K562 (cell line): Measurements from ENCODE around the gene PPP1R14C. TPM values are rescaled to one million over a fixed set of nuclear protein-coding genes. Genes with fewer than 3 reads are reported as not detected.

Experiments used
- ATAC-seq: fragments of 200-7000 bp; cut with Tn5 transposase; 3 replicates; pipeline ENCODE4 v1.9.1; 2020; ENCODE audit warnings: moderate library complexity
- BruUV-seq: library from RNA; stranded (reverse); fragments of 400-500 nt; replicated peaks from 2 replicates; lab custom pipeline; 2021; lab: Mats Ljungman, UMichigan
- CTCF ChIA-PET: fragments of 300-600 bp; formaldehyde crosslinking; extraction: SDS; loops from one replicate; lab custom pipeline; 2021; ENCODE audit warnings: low intra/inter-chr PET ratio; lab: Yijun Ruan, JAX
- POLR2A ChIA-PET: fragments of 300-600, 350-650 bp; sonication (Branson Sonifier 250); formaldehyde crosslinking; extraction: SDS; loops from one replicate; lab custom pipeline; 2021; ENCODE audit warnings: antibody characterized with exemption, inconsistent platforms; lab: Yijun Ruan, JAX
- DNase-seq, 4 experiments: peaks; one replicate each; pipeline versions ENCODE4 v3.0.0 to v3.0.0-alpha.2; 2011 to 2018; ENCODE audit warnings: low spot score in 3 of 4, mixed read lengths in 3 of 4; ENCODE audit errors: extremely low read depth in 1 of 4
- FAIRE-seq: peaks from 2 replicates; lab custom pipeline; 2011; peaks lifted over from hg19 to GRCh38; lab: Jason Lieb, UNC
- H2AFZ ChIP-seq: 2 replicates; pipeline ENCODE4 v1.6.0; 2011; ENCODE audit warnings: low read depth, low read length, control low read depth, inconsistent platforms
- H3K27ac ChIP-seq: fragments of 200-600 bp; 3 replicates; pipeline ENCODE4 v1.8.0; 2011; ENCODE audit warnings: low read depth, mild to moderate bottlenecking, control low read depth, inconsistent platforms, low read length, moderate library complexity, mixed read lengths; ENCODE audit errors: extremely low read depth
- H3K27me3 ChIP-seq, 2 experiments: fragments of 300-600 bp in 1 of 2; 2 replicates in 1 of 2; 3 replicates in 1 of 2; pipeline versions ENCODE4 v1.6.0 to v1.8.0; 2011; ENCODE audit warnings: inconsistent platforms in 2 of 2, low read length in 2 of 2, mild to moderate bottlenecking in 1 of 2, mixed read lengths in 1 of 2, moderate library complexity in 1 of 2; ENCODE audit not compliant: control insufficient read depth in 2 of 2, insufficient read depth in 2 of 2
- H3K36me3 ChIP-seq: fragments of 300-600 bp; 3 replicates; pipeline ENCODE4 v1.8.0; 2011; ENCODE audit warnings: mild to moderate bottlenecking, low read length, inconsistent platforms; ENCODE audit not compliant: control insufficient read depth, insufficient read depth
- H3K4me1 ChIP-seq, 2 experiments: fragments of 200-600 bp in 1 of 2; replicated peaks in 1 of 2; 2 replicates in 1 of 2; 3 replicates in 1 of 2; pipeline versions ENCODE4 v1.5.1 to v1.8.0; 2011; ENCODE audit warnings: inconsistent platforms in 2 of 2, low read length in 2 of 2, mild to moderate bottlenecking in 1 of 2, mixed read lengths in 1 of 2, moderate library complexity in 1 of 2; ENCODE audit not compliant: control insufficient read depth in 2 of 2, insufficient read depth in 2 of 2
- H3K4me2 ChIP-seq: 2 replicates; pipeline ENCODE4 v1.6.1; 2011; ENCODE audit warnings: low read length, control low read depth, inconsistent platforms, mixed read lengths; ENCODE audit not compliant: insufficient read depth
- H3K4me3 ChIP-seq: fragments of 200-600 bp; sonication (generic), shearing (Covaris generic); 2 replicates; pipeline ENCODE4 v1.5.1; 2016; ENCODE audit warnings: control low read depth, inconsistent platforms
- H3K79me2 ChIP-seq: fragments of 200-600 bp; 3 replicates; pipeline ENCODE4 v1.8.0; 2011; ENCODE audit warnings: low read length, inconsistent platforms; ENCODE audit not compliant: control insufficient read depth, insufficient read depth
- H3K9ac ChIP-seq, 2 experiments: 2 replicates each; pipeline versions ENCODE4 v1.6.0 to v1.6.1; 2011; ENCODE audit warnings: low read depth in 2 of 2, low read length in 2 of 2, control low read depth in 1 of 2, inconsistent platforms in 1 of 2, mild to moderate bottlenecking in 1 of 2, mixed read lengths in 1 of 2; ENCODE audit not compliant: insufficient read depth in 1 of 2
- H3K9me1 ChIP-seq: one replicate; pipeline ENCODE4 v1.6.0; 2011; ENCODE audit warnings: inconsistent platforms, mild to moderate bottlenecking, low read length, moderate library complexity; ENCODE audit not compliant: control insufficient read depth, insufficient read depth
- H3K9me3 ChIP-seq: replicated peaks from 2 replicates; pipeline ENCODE4 v1.5.1; 2011; ENCODE audit warnings: low read depth, low read length, inconsistent platforms; ENCODE audit not compliant: control insufficient read depth, insufficient read depth
- H4K20me1 ChIP-seq: replicated peaks from 2 replicates; pipeline ENCODE4 v1.6.1; 2011; ENCODE audit warnings: low read length, inconsistent platforms, mixed read lengths; ENCODE audit not compliant: control insufficient read depth, insufficient read depth
- ARID3B ChIP-seq: fragments of 250-450 bp; sonication (Bioruptor Pico); IDR thresholded peaks from 2 replicates; pipeline ENCODE4 v1.4.0; 2020; ENCODE audit warnings: borderline replicate concordance
- CREB5 ChIP-seq: fragments of 250-450 bp; sonication (Bioruptor Pico); IDR thresholded peaks from 2 replicates; pipeline ENCODE4 v1.5.0; 2020; ENCODE audit warnings: mild to moderate bottlenecking
- DLX4 ChIP-seq: fragments of 250-450 bp; sonication (Bioruptor Pico); IDR thresholded peaks from 2 replicates; pipeline ENCODE4 v1.6.1; 2021; ENCODE audit warnings: mild to moderate bottlenecking
- EHMT2 ChIP-seq: fragments of 450-650 bp; IDR thresholded peaks from 2 replicates; pipeline ENCODE4 v1.6.1; 2018; ENCODE audit warnings: antibody characterized with exemption
- FOXO4 ChIP-seq: fragments of 450-650 bp; formaldehyde crosslinking; IDR thresholded peaks from 2 replicates; pipeline ENCODE4 v1.4.0; 2020; ENCODE audit warnings: mild to moderate bottlenecking, moderate library complexity
- HIVEP1 ChIP-seq: fragments of 250-450 bp; sonication (Bioruptor Pico); IDR thresholded peaks from 2 replicates; pipeline ENCODE4 v1.4.0; 2020; ENCODE audit warnings: mild to moderate bottlenecking
- KAT8 ChIP-seq: fragments of 450-650 bp; IDR thresholded peaks from 2 replicates; pipeline ENCODE4 v1.6.1; 2016; ENCODE audit warnings: low read depth, mild to moderate bottlenecking
- PRPF4 ChIP-seq: fragments of 200-400 bp; formaldehyde crosslinking; IDR thresholded peaks from one replicate; pipeline ENCODE4 v1.6.1; 2017; ENCODE audit warnings: low read length, low read depth, mild to moderate bottlenecking; ENCODE audit not compliant: insufficient read depth, poor library complexity, severe bottlenecking
- TAF15 ChIP-seq: fragments of 200-400 bp; formaldehyde crosslinking; IDR thresholded peaks from 2 replicates; pipeline ENCODE4 v1.6.1; 2017; ENCODE audit warnings: mild to moderate bottlenecking, low read depth, low read length, moderate library complexity
- THAP7 ChIP-seq: fragments of 250-450 bp; sonication (Bioruptor Pico); IDR thresholded peaks from 2 replicates; pipeline ENCODE4 v1.5.0; 2021
- TRIM24 ChIP-seq, 2 experiments: fragments of 450-650 bp; IDR thresholded peaks; 2 replicates each; pipeline ENCODE4 v1.6.1; 2016
- ZBTB8A ChIP-seq: fragments of 450-650 bp; IDR thresholded peaks from 2 replicates; pipeline ENCODE4 v1.6.1; 2018; ENCODE audit warnings: mild to moderate bottlenecking, moderate library complexity; ENCODE audit not compliant: partially characterized antibody
- ZNF165 ChIP-seq: fragments of 250-450 bp; sonication (Bioruptor Pico); IDR thresholded peaks from 2 replicates; pipeline ENCODE4 v1.4.0; 2020; ENCODE audit warnings: borderline replicate concordance
- ZNF175 ChIP-seq: fragments of 200-800 bp; sonication (Bioruptor generic); IDR thresholded peaks from 2 replicates; pipeline ENCODE4 v1.6.1; 2016; ENCODE audit warnings: low read depth, mild to moderate bottlenecking, missing genetic modification characterization, missing compliant biosample characterization
- ZSCAN29 ChIP-seq: fragments of 450-650 bp; IDR thresholded peaks from 2 replicates; pipeline ENCODE4 v1.6.1; 2017
- WGBS: fragments of 100-300 bp; shearing (Covaris generic); methylation state at CpG from one replicate; pipeline ENCODE4 v1.1.6; 2016; ENCODE audit warnings: low coverage, mixed read lengths; ENCODE audit not compliant: insufficient coverage; ENCODE audit errors: missing lambda C conversion rate; 5-methylcytosine and 5-hydroxymethylcytosine counted together
- in situ Hi-C: fragments of 300-500 bp; cut with MboI; formaldehyde crosslinking; loops from 4 replicates; pipeline ENCODE4 v1.15.0; 2018; ENCODE audit warnings: inconsistent platforms, mixed read lengths
- intact Hi-C: fragments of 100-400 bp; cut with micrococcal nuclease; formaldehyde crosslinking; loops from 2 replicates; pipeline ENCODE4 v1.14.2; 2022
- polyA plus RNA-seq, 8 experiments: library from polyadenylated mRNA; depleted of rRNA in 4 of 8; stranded (reverse) in 5 of 8; unstranded in 3 of 8; fragments of >200 nt; fragmentation: Nextera tagmentation in 2 of 8; fragmentation: Illumina TruSeq in 1 of 8; extraction: Ambion mirVana in 2 of 8; extraction: Trizol in 1 of 8; gene quantifications; 2 replicates each; pipeline versions ENCODE4 v1.2.1 to v1.2.3, GENCODE V29; 2011 to 2014; ENCODE audit warnings: inconsistent platforms in 1 of 8, missing spikeins in 1 of 8
- total RNA-seq, 7 experiments: library from RNA; depleted of rRNA in 6 of 7; stranded (reverse); fragments of >200 nt in 6 of 7; fragmentation: Illumina TruSeq in 2 of 7; extraction: Trizol in 2 of 7; gene quantifications; 2 replicates each; pipeline versions ENCODE4 v1.2.1 to v1.2.3, GENCODE V29; 2011 to 2021; ENCODE audit warnings: low replicate concordance in 1 of 7

PPP1R14C gene
- total and polyA plus RNA-seq, 9 of the 15 experiments (the other 6 are each of a cell fraction or from before 2014, with no cell fraction given) = 4.5 to 16.6 (median 11.9) TPM

GRCh38 chr6:150293423-150294173 is 150.8 kb downstream of the PPP1R14C start (continued):
- TF ChIP-seq TRIM24 (IDR thresholded peaks at IDR 0.05) = peak; percentile 30 to 55; a peak in 2 of 4 replicates
- TF ChIP-seq ZNF175 (CRISPR knock-in tag) = peak; percentile 96
- no peak for TF ChIP-seq KAT8
- no peak for TF ChIP-seq ARID3B
- TF ChIP-seq TAF15 = no peak
- TF ChIP-seq EHMT2 = no peak

- POLR2A ChIA-PET = interaction anchor here (0.9 to 2.4 kb wide), 5 partner anchors 10 to 22 kb away, joined by 3 to 13 read pairs (median 3); no protein-coding TSS in a partner anchor
- Histone ChIP-seq H3K36me3 (no peaks in the 10 kb centered on the region), H2AFZ (peak overlapping the region; percentile 60), H3K9me3 (peaks cover 24% of the 10 kb centered on the region), H3K4me1 (peaks cover 3 to 23% of the 10 kb centered on the region in 2 experiments; a peak in 4 of 5 replicates), H3K9me1 (no peaks in the 10 kb centered on the region), H3K4me3 (no peak overlapping the region), H3K27me3 (no peaks in the 10 kb centered on the region), H4K20me1 (no peaks in the 10 kb centered on the region), H3K27ac (peak overlapping the region; percentile 64; the same call in 2 of the 3 replicates), H3K9ac (no peak overlapping the region), H3K79me2 (no peaks in the 10 kb centered on the region), H3K4me2 (no peak overlapping the region)
- BruUV-seq = no TSS peak
- CTCF ChIA-PET = no interaction called here
- in situ Hi-C loops = no loop called here
- intact Hi-C loops = no loop called here
- WGBS = 45% methylated on average over 2 of the region's 2 CpGs
- no peak for FAIRE-seq
- ATAC-seq = no peak
- DNase-seq = no peak
- no peak for TF ChIP-seq ZNF165
- peak; percentile 80; the same call in 1 of the 2 replicates for TF ChIP-seq CREB5 (CRISPR knock-in tag)
- no peak for TF ChIP-seq DLX4 (CRISPR knock-in tag)
- TF ChIP-seq ZBTB8A = no peak
- TF ChIP-seq FOXO4 = no peak
- TF ChIP-seq HIVEP1 (CRISPR knock-in tag) = 0 out of 2 replicates have a peak, but pooled peaks have one; percentile 48
- TF ChIP-seq PRPF4 = no peak
- TF ChIP-seq ZSCAN29 = no peak
- no peak for TF ChIP-seq THAP7 (CRISPR knock-in tag)
These were observed 154.0 kb downstream of the PPP1R14C start for GRCh38 chr6:150296890-150297289.
